HAP-1 (cell line): ENCODE measurements around the gene MYO15B.
"Not testable (repeated sequence)": the region's sequence is repeated elsewhere in the genome, so short reads cannot be mapped to it uniquely, and the experiment has no call there.

Source experiments
- DNase-seq, 2 experiments: peaks; one replicate each; pipeline ENCODE4 v3.0.0-alpha.2; 2016 to 2020; ENCODE audit warnings: low spot score in 2 of 2
- H3K27me3 ChIP-seq: fragments of 250-450 bp; sonication (Bioruptor Pico); 2 replicates; pipeline ENCODE4 v1.5.1; 2020; ENCODE audit warnings: low read depth, mild to moderate bottlenecking, moderate library complexity
- H3K36me3 ChIP-seq: fragments of 250-450 bp; sonication (Bioruptor Pico); replicated peaks from 2 replicates; pipeline ENCODE4 v1.5.1; 2020; ENCODE audit warnings: mild to moderate bottlenecking
- H3K4me1 ChIP-seq: fragments of 250-450 bp; sonication (Bioruptor Pico); 2 replicates; pipeline ENCODE4 v1.5.1; 2020; ENCODE audit warnings: mild to moderate bottlenecking
- H3K4me3 ChIP-seq: fragments of 250-450 bp; sonication (Bioruptor Pico); 2 replicates; pipeline ENCODE4 v1.5.1; 2020; ENCODE audit warnings: mild to moderate bottlenecking, moderate library complexity
- H3K9me3 ChIP-seq: fragments of 250-450 bp; sonication (Bioruptor Pico); 2 replicates; pipeline ENCODE4 v1.5.1; 2020; ENCODE audit warnings: mild to moderate bottlenecking, moderate library complexity
- in situ Hi-C: fragments of 300-500 bp; cut with MboI; formaldehyde crosslinking; loops from 3 replicates; pipeline ENCODE4 v1.14.3; 2020; ENCODE audit warnings: low sequenced_read_pairs, inconsistent platforms, mixed read lengths

MYO15B gene

GRCh38 chr17:75634754-75635609, 47.4 kb downstream of the MYO15B start:
- Histone ChIP-seq H3K4me3 (no peak overlapping the region), H3K36me3 (peaks cover 3% of the 10 kb centered on the region; the same call in 1 of the 2 replicates), H3K9me3 (no peaks in the 10 kb centered on the region), H3K27me3 (no peaks in the 10 kb centered on the region), H3K4me1 (peaks cover 15% of the 10 kb centered on the region)
- in situ Hi-C loops, result no loop called here
- no peak for DNase-seq

DNA sequence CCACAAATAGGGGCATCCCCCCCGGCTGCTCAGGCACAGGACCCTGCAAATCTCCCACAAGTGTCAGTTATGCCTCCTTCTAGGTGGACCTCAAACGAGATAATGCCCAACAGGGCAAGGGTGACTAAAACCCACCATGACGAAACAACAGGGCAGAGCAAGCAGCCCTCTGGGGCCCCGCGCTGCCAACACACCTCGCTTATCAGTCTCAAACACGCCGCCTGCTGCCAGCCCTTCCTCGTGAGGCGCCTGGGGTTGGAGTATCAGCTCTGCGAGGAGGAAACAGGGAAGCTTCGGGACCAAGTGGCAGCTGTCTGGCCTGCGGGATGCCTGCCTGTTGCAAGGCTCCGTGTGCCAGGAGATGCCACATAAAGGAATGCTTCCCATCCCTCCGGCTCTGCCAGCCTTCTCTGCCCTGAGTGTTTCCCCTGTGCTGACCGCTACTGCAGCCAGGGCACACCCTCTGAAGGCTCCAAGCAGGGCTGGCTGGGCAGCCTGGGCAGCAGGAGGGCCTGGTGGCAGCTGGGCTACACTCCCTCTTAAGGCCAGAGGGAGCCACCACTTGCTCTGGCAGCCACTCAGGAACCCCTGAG, 48.1 kb downstream of the MYO15B start:
- Histone ChIP-seq H3K36me3 (peaks cover 3% of the 10 kb centered on the region; the same call in 1 of the 2 replicates), H3K9me3 (no peaks in the 10 kb centered on the region), H3K4me3 (no peak overlapping the region), H3K4me1 (peaks cover 15% of the 10 kb centered on the region), H3K27me3 (no peaks in the 10 kb centered on the region)
- in situ Hi-C loops, result no loop called here
- no peak for DNase-seq

DNA sequence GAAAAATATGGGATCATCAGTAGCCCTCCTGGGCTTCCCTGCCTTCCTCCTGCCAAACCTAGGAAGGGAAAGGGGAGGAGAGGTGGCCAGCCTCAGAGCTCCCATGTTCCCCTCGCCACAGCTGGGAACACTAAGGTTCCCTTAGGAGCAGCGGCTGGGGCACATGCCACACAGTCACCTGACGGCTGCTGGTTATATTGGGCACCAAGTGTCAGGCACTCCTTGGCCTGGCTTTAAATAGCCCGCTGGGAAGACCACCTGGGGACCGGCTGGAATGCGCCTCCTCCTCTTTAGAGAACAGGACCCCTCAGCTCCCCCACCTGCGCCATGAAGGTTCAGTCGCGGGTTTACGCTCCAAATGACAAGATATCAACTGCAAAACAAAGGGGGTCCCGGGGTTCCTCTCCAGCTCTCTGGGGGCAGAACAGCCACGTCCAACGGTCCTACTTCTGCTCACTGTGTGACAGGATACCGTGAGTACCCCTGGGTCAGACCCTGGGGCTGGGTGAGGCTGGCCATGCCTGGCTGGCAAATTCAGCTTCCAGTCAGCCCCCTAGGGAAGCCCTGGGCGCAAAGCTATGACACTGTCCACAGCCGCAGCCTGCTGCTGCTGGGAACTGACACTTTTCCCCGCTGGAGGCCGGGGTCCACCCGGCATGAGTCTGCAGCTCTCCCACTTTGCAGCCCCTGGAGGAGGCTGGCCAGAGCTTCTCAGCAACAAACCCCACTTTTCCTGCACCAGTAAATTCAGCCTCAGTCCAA, 49.0 kb downstream of the MYO15B start:
- in situ Hi-C loops, result no loop called here
- DNase-seq, result no peak
- Histone ChIP-seq H3K27me3 (no peaks in the 10 kb centered on the region), H3K4me1 (peaks cover 15% of the 10 kb centered on the region), H3K9me3 (no peaks in the 10 kb centered on the region), H3K36me3 (peaks cover 3% of the 10 kb centered on the region; the same call in 1 of the 2 replicates), H3K4me3 (no peak overlapping the region)

DNA sequence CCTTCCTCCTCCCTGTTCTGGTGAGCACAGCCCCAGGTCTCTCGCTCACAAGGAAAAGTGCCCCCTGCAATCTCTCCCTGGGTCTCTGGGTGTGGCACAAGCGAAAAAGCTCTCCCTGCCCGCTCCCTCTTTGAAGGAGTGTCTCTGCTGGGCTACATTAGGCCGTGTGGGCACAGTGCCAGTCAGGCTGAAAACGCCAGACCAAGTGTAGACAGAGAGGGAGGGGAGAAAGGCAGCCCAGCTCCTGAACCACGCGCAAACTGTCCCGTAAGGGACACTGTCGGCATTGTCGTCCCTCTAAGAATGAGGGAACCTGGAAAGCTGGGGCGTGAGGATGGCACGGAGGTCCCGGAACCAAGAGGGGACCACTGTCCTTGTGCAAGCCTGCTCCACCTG, 49.5 kb downstream of the MYO15B start:
- no peaks in the 10 kb centered on the region for H3K9me3 ChIP-seq
- DNase-seq, result no peak
- H3K4me3 ChIP-seq, result no peak overlapping the region
- H3K36me3 ChIP-seq, result peaks cover 3% of the 10 kb centered on the region; the same call in 1 of the 2 replicates
- peaks cover 15% of the 10 kb centered on the region for H3K4me1 ChIP-seq
- in situ Hi-C loops, result no loop called here
- H3K27me3 ChIP-seq, result no peaks in the 10 kb centered on the region

DNA sequence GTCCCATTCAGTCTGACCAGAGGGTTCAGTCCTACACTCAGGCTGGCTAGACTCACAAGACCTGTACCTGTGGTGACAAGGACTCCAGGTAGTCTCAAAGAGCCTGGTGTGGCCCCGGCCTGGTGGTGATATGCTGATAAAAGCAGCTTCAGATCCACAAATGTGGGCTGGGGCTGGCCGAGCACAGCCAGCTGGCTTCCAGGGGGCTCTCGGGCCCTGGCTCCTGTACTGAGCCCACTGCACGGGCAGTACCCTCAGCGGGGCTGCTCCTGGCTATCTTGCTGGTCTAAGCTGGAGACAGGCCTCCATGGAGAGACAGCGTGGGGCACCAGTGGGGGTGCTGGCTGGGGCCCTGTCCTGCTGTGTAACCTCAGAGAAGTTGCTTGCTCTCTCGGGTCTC, 50.0 kb downstream of the MYO15B start:
- Histone ChIP-seq H3K4me3 (no peak overlapping the region), H3K36me3 (peaks cover 3% of the 10 kb centered on the region; the same call in 1 of the 2 replicates), H3K9me3 (no peaks in the 10 kb centered on the region), H3K27me3 (no peaks in the 10 kb centered on the region), H3K4me1 (peaks cover 15% of the 10 kb centered on the region)
- in situ Hi-C loops, result no loop called here
- no peak for DNase-seq

DNA sequence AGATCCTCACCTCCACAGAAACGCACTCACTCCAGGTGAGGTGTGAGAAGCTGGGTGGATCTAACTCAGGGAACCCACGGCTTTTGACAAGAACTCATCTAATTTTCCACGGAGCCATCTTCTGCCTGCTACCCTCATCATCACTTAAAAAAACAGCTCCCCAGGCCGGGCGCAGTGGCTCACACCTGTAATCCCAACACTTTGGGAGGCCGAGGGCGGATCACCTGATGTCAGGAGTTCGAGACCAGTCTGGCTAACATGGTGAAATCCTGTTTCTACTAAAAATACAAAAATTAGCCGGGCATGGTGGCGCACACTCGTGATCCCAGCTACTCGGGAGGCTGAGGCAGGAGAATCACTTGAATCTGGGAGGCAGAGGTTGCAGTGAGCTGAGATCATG, 50.4 kb downstream of the MYO15B start:
- in situ Hi-C loops, H3K27me3 ChIP-seq, H3K36me3 ChIP-seq, H3K9me3 ChIP-seq, DNase-seq, H3K4me3 ChIP-seq: not testable (repeated sequence)
- peaks cover 19% of the 10 kb centered on the region for H3K4me1 ChIP-seq

DNA sequence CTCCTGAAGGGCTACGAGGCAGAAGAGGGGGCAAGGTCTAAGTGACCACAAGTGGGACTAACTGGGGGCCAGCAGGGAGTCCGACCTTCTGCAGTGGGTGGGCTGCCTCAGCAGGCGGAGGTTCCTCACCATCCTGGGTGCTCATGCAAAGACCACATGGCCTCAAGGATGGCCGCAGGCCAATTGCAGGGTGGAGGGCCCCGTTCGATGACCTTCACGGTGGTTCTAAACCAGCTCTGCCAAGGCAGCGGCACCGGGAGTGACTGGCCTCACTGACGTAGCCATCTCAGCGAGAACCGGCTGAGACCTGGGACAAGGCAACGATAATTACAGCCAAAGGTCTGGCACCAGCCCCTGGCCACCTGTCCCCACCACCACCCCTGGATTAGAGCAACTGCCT, 51.3 kb downstream of the MYO15B start:
- Histone ChIP-seq H3K27me3 (no peaks in the 10 kb centered on the region), H3K4me1 (peaks cover 17% of the 10 kb centered on the region), H3K4me3 (no peak overlapping the region), H3K9me3 (no peaks in the 10 kb centered on the region), H3K36me3 (no peaks in the 10 kb centered on the region)
- no peak for DNase-seq
- in situ Hi-C loops, result no loop called here

GRCh38 chr17:75639327-75639726, 51.7 kb downstream of the MYO15B start:
- Histone ChIP-seq H3K36me3 (no peaks in the 10 kb centered on the region), H3K4me1 (peaks cover 13% of the 10 kb centered on the region), H3K9me3 (no peaks in the 10 kb centered on the region), H3K4me3 (no peak overlapping the region), H3K27me3 (no peaks in the 10 kb centered on the region)
- in situ Hi-C loops, result no loop called here
- no peak for DNase-seq

GRCh38 chr17:75639771-75640555, 52.4 kb downstream of the MYO15B start:
- H3K4me1 ChIP-seq, result peaks cover 11% of the 10 kb centered on the region
- no peak overlapping the region for H3K4me3 ChIP-seq
- H3K27me3 ChIP-seq, result no peaks in the 10 kb centered on the region
- no peak for DNase-seq
- in situ Hi-C loops, result no loop called here
- H3K36me3 ChIP-seq, result no peaks in the 10 kb centered on the region
- H3K9me3 ChIP-seq, result no peaks in the 10 kb centered on the region

GRCh38 chr17:75640556-75641119, 53.0 kb downstream of the MYO15B start:
- H3K4me1 ChIP-seq, result peaks cover 11% of the 10 kb centered on the region
- in situ Hi-C loops, result no loop called here
- H3K9me3 ChIP-seq, result no peaks in the 10 kb centered on the region
- DNase-seq, result no peak
- H3K36me3 ChIP-seq, result no peaks in the 10 kb centered on the region
- no peak overlapping the region for H3K4me3 ChIP-seq
- no peaks in the 10 kb centered on the region for H3K27me3 ChIP-seq

- no peaks in the 10 kb centered on the region for H3K36me3 ChIP-seq
- H3K9me3 ChIP-seq, result no peaks in the 10 kb centered on the region
- H3K27me3 ChIP-seq, result no peaks in the 10 kb centered on the region
- H3K4me3 ChIP-seq, result no peak overlapping the region
- DNase-seq, result no peak
- in situ Hi-C loops, result no loop called here
- H3K4me1 ChIP-seq, result peaks cover 11% of the 10 kb centered on the region
Observed at GRCh38 chr17:75641343-75641742, 53.7 kb downstream of the MYO15B start.

DNA sequence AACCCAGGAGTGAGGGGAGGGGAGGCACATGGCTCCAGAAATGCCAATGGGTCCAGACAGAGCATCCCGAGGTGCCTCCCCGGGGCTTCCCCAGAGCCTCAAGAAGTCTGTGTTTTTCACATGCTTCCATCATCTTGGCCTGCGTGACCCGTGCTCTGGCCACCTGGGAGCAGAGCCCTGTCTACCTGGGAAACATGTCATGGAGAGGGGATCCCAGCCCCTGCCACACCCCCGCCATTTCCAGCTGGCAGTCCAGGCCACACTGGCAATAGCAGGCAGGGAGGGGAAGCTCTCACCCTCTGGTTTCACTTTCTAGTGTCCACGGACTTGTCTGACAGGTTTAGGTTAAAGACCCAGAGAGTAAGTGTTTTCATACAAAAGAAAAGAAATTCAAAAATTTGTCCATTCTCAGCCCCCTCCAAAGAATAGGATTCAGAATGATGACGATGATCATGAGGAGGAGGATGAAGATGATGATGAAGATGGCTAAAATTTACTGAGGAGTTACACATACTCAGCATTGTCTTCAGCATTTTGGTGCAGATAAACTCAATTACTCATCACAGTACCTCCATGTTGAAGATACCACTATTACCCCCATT, 54.7 kb downstream of the MYO15B start:
- no peak overlapping the region for H3K4me3 ChIP-seq
- in situ Hi-C loops, result no loop called here
- H3K27me3 ChIP-seq, result no peaks in the 10 kb centered on the region
- H3K4me1 ChIP-seq, result peaks cover 11% of the 10 kb centered on the region
- no peak for DNase-seq
- no peaks in the 10 kb centered on the region for H3K9me3 ChIP-seq
- H3K36me3 ChIP-seq, result no peaks in the 10 kb centered on the region
